CD8-positive, alpha-beta memory T cell (primary cell): ENCODE data around the gene ASTN2. TPM values are rescaled to one million over a fixed set of nuclear protein-coding genes. Genes with fewer than 3 reads are reported as not detected.

Experiments used
- CTCF ChIA-PET: fragments of 350-600 bp; sonication (Branson Sonifier 250); formaldehyde crosslinking; loops from one replicate; lab custom pipeline; 2021; ENCODE audit warnings: antibody characterized with exemption; lab: Charles Lee
- POLR2A ChIA-PET: fragments of 350-600 bp; sonication (Branson Sonifier 250); formaldehyde crosslinking; loops from one replicate; lab custom pipeline; 2021; ENCODE audit warnings: antibody characterized with exemption; lab: Charles Lee
- DNase-seq, 5 donors: peaks; one replicate each; pipeline versions ENCODE4 v3.0.0 to v3.0.0-alpha.2; 2020 to 2022; ENCODE audit warnings: mixed read lengths in 1 of 5
- H3K27ac ChIP-seq: one replicate; pipeline ENCODE4 v1.7.0; 2013; ENCODE audit warnings: low read depth, mild to moderate bottlenecking, low read length, moderate library complexity
- H3K27me3 ChIP-seq: 2 replicates; pipeline ENCODE4 v1.7.0; 2013; ENCODE audit warnings: low read length, mild to moderate bottlenecking; ENCODE audit not compliant: insufficient read depth, poor library complexity, severe bottlenecking
- H3K36me3 ChIP-seq: 2 replicates; pipeline ENCODE4 v1.7.0; 2013; ENCODE audit warnings: mild to moderate bottlenecking, low read length, moderate library complexity; ENCODE audit not compliant: insufficient read depth
- H3K4me1 ChIP-seq: 2 replicates; pipeline ENCODE4 v1.7.0; 2013; ENCODE audit warnings: mild to moderate bottlenecking, low read length, moderate library complexity; ENCODE audit not compliant: insufficient read depth
- H3K4me3 ChIP-seq: 2 replicates; pipeline ENCODE4 v1.7.0; 2013; ENCODE audit warnings: mild to moderate bottlenecking, low read length
- H3K9me3 ChIP-seq: 2 replicates; pipeline ENCODE4 v1.7.0; 2013; ENCODE audit warnings: mild to moderate bottlenecking, low read length
- H3K27ac Mint-ChIP-seq, 8 donors: one replicate each; pipeline ENCODE4 v1.8.0; 2020 to 2021; ENCODE audit warnings: mixed read lengths in 8 of 8, mild to moderate bottlenecking in 6 of 8, inconsistent platforms in 3 of 8, moderate library complexity in 3 of 8
- H3K27me3 Mint-ChIP-seq, 2 donors: one replicate each; pipeline ENCODE4 v1.8.0; 2020 to 2021; ENCODE audit warnings: mixed read lengths in 2 of 2, mild to moderate bottlenecking in 1 of 2, moderate library complexity in 1 of 2
- H3K36me3 Mint-ChIP-seq, 3 donors: one replicate each; pipeline ENCODE4 v1.8.0; 2020 to 2021; ENCODE audit warnings: mixed read lengths in 3 of 3, inconsistent platforms in 1 of 3, mild to moderate bottlenecking in 1 of 3
- H3K4me1 Mint-ChIP-seq, 3 donors: one replicate each; pipeline ENCODE4 v1.8.0; 2020 to 2021; ENCODE audit warnings: mixed read lengths in 3 of 3, inconsistent platforms in 1 of 3, mild to moderate bottlenecking in 1 of 3
- H3K4me3 Mint-ChIP-seq, 7 donors: one replicate each; pipeline ENCODE4 v1.8.0; 2020 to 2021; ENCODE audit warnings: mixed read lengths in 7 of 7, mild to moderate bottlenecking in 6 of 7, moderate library complexity in 4 of 7, inconsistent platforms in 2 of 7
- H3K9me3 Mint-ChIP-seq, 5 donors: one replicate each; pipeline ENCODE4 v1.8.0; 2020 to 2022; ENCODE audit warnings: mixed read lengths in 5 of 5, mild to moderate bottlenecking in 3 of 5, moderate library complexity in 2 of 5, inconsistent platforms in 1 of 5
- polyA plus RNA-seq: library from polyadenylated mRNA; unstranded; fragments of 300-500 nt; fragmentation: Illumina TruSeq; gene quantifications from one replicate; pipeline ENCODE4 v1.2.3, GENCODE V29; 2021
- total RNA-seq, 2 experiments: library from RNA; stranded (reverse); gene quantifications; one replicate each; pipeline ENCODE4 v1.2.3, GENCODE V29; 2021

Gene ASTN2
- total and polyA plus RNA-seq, 3 experiments from 2014 or later, result 4.1 to 4.8 (median 4.2) TPM

DNA sequence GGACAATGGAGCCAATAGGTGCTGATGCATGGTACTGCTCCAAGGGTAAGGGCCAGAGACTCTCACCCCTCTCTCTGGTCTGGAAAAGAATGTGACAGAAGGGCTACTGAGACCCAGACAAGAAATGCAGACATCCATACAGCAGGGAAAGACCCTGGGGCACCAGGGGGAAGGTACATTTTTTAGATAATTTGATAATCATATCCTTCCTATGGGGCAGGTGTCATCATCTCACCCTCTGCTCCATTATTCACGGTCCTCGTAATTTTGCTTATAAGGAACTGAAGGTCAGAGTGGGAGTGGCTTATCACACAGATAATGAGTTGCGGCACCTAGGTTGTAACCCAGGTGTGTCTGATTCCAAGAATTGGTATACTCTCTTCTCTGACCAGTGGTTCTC, 637.7 kb downstream of the ASTN2 start:
- DNase-seq, result no peak
- Histone ChIP-seq H3K4me3 (no peak overlapping the region), H3K4me1 (no peaks in the 10 kb centered on the region), H3K27ac (no peak overlapping the region), H3K9me3 (no peaks in the 10 kb centered on the region), H3K36me3 (no peaks in the 10 kb centered on the region), H3K27me3 (no peaks in the 10 kb centered on the region)
- Mint-ChIP-seq H3K4me3 (no peak overlapping the region), H3K27me3 (peaks cover 3 to 7% of the 10 kb centered on the region in 2 donors), H3K9me3 (peaks cover 0 to 12% (median 0%) of the 10 kb centered on the region in 5 donors), H3K4me1 (no peaks in the 10 kb centered on the region), H3K27ac (no peak overlapping the region), H3K36me3 (peaks cover 0 to 1% (median 0%) of the 10 kb centered on the region in 3 donors)
- ChIA-PET CTCF (no interaction called here), POLR2A (no interaction called here)

DNA sequence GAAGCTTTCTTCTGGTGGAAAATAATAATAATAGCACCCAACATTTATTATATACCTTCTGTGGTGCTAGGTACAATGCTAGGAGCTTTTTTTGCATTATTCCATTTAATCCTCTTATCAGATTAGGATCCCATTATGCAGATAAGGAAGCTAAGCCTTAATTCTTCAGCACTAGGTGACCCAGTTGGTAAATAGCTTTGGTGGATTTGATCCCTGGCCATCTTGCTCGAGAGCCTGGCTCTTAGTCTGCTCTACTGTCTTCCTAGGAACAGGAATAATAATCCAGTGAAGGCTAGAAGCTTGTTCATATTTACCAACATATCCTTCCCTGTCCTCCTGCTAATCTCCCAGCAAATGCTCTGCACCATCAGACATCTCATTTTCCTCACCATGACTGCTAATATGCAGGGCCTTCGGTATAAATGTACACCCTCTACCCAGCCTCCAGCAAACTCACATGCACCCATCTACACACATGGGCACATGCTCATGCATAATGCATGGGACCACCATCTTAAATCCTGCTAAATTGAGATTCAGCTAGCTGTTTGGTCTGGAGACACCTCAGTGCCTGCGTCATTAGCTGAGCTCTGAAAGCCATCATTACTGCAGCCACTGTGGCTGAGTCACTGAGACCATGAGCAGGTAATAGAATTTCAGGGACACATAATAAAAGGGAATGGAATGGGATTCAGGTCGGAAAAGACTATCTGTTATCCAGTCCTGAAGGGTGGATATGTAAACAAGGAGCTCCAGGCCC, 640.3 kb downstream of the ASTN2 start:
- H3K4me1 Mint-ChIP-seq, result no peaks in the 10 kb centered on the region
- POLR2A ChIA-PET, result no interaction called here
- H3K27ac Mint-ChIP-seq, result peak overlapping the region in 1 of 8 donors; percentile 39
- CTCF ChIA-PET, result no interaction called here
- H3K4me3 Mint-ChIP-seq, result no peak overlapping the region
- H3K36me3 Mint-ChIP-seq, result no peaks in the 10 kb centered on the region
- H3K36me3 ChIP-seq, result no peaks in the 10 kb centered on the region
- H3K27ac ChIP-seq, result no peak overlapping the region
- H3K27me3 Mint-ChIP-seq, result peaks cover 0 to 7% of the 10 kb centered on the region in 2 donors
- H3K27me3 ChIP-seq, result no peaks in the 10 kb centered on the region
- DNase-seq, result no peak
- no peaks in the 10 kb centered on the region for H3K9me3 ChIP-seq
- no peak overlapping the region for H3K4me3 ChIP-seq
- no peaks in the 10 kb centered on the region for H3K4me1 ChIP-seq
- peaks cover 0 to 8% (median 0%) of the 10 kb centered on the region in 5 donors for H3K9me3 Mint-ChIP-seq

DNA sequence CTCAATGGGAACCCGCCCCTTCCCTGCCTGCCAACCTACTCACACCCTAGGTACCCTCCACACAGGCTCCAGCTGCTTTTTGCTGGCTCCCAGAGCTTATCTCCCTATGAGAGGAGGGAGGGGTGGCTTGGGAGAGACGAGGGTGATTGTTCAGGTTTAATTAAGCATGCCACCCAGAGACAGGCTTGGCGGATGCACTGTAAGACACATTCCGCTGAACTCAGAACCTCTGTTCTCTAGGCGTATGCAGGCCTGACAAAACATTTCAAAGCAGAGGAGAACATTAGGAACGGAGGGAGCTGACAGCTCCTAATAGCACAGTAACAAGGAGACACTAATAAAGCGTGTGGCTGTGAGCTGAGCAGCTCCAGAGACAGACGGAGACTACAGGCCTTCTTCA, 647.6 kb downstream of the ASTN2 start:
- H3K36me3 Mint-ChIP-seq, result no peaks in the 10 kb centered on the region
- CTCF ChIA-PET, result no interaction called here
- H3K9me3 ChIP-seq, result no peaks in the 10 kb centered on the region
- no peaks in the 10 kb centered on the region for H3K4me1 Mint-ChIP-seq
- no peak overlapping the region for H3K4me3 ChIP-seq
- no peaks in the 10 kb centered on the region for H3K27me3 Mint-ChIP-seq
- POLR2A ChIA-PET, result no interaction called here
- no peaks in the 10 kb centered on the region for H3K27me3 ChIP-seq
- peaks cover 0 to 1% (median 0%) of the 10 kb centered on the region in 5 donors for H3K9me3 Mint-ChIP-seq
- H3K27ac Mint-ChIP-seq, result no peak overlapping the region
- no peak overlapping the region for H3K4me3 Mint-ChIP-seq
- H3K4me1 ChIP-seq, result no peaks in the 10 kb centered on the region
- no peak for DNase-seq
- no peaks in the 10 kb centered on the region for H3K36me3 ChIP-seq
- H3K27ac ChIP-seq, result no peak overlapping the region

DNA sequence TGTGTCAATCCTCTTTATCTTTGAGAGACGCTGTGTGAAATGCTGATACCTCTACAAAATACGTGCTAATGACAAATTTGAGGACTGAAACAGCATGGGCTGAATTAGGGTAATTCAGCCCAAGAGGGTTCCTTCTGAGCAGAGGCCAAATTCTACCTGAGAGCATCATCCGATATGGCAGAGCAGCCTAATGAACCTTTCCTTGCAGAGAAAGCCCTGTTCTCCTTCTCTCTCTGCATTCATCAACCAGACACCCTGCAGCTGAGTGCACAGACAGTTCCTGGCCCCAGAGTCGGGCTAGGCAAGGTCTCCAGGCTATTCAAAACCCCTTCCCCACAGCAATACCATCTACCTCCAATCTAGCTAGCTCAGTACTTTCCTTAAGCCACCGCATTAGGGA, 649.8 kb downstream of the ASTN2 start:
- no peak overlapping the region for H3K4me3 Mint-ChIP-seq
- peaks cover 0 to 1% of the 10 kb centered on the region in 2 donors for H3K27me3 Mint-ChIP-seq
- H3K27me3 ChIP-seq, result no peaks in the 10 kb centered on the region
- no peaks in the 10 kb centered on the region for H3K4me1 ChIP-seq
- POLR2A ChIA-PET, result no interaction called here
- CTCF ChIA-PET, result no interaction called here
- no peak for DNase-seq
- H3K27ac ChIP-seq, result no peak overlapping the region
- no peak overlapping the region for H3K4me3 ChIP-seq
- no peak overlapping the region for H3K27ac Mint-ChIP-seq
- no peaks in the 10 kb centered on the region for H3K36me3 Mint-ChIP-seq
- no peaks in the 10 kb centered on the region for H3K4me1 Mint-ChIP-seq
- no peaks in the 10 kb centered on the region for H3K9me3 Mint-ChIP-seq
- H3K9me3 ChIP-seq, result no peaks in the 10 kb centered on the region
- no peaks in the 10 kb centered on the region for H3K36me3 ChIP-seq

DNA sequence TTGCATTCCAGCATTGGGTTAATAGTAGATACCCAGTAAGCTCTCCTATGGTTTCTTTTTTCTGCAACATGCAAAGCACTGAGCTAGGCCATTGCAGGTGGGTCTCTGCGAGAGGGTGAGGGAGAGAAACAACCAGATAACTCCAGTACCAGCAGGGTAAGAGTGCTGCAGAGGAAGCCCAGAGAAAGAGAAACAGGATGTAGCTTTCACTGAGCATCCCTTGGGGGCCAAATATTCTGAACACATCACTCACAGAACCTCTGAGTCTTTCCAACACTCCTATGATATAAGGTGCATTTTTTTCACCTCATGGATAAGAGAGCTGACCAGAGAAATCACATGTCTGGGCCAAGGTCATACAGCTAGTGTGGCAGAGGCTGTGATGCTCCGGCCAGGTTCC, 651.1 kb downstream of the ASTN2 start:
- no peaks in the 10 kb centered on the region for H3K36me3 ChIP-seq
- H3K4me3 Mint-ChIP-seq, result no peak overlapping the region
- H3K27me3 ChIP-seq, result no peaks in the 10 kb centered on the region
- no peaks in the 10 kb centered on the region for H3K36me3 Mint-ChIP-seq
- H3K4me1 Mint-ChIP-seq, result no peaks in the 10 kb centered on the region
- CTCF ChIA-PET, result no interaction called here
- H3K9me3 Mint-ChIP-seq, result no peaks in the 10 kb centered on the region
- H3K4me1 ChIP-seq, result no peaks in the 10 kb centered on the region
- no peaks in the 10 kb centered on the region for H3K9me3 ChIP-seq
- H3K27ac ChIP-seq, result no peak overlapping the region
- POLR2A ChIA-PET, result no interaction called here
- H3K27ac Mint-ChIP-seq, result no peak overlapping the region
- no peak for DNase-seq
- H3K27me3 Mint-ChIP-seq, result peaks cover 0 to 1% of the 10 kb centered on the region in 2 donors
- no peak overlapping the region for H3K4me3 ChIP-seq

DNA sequence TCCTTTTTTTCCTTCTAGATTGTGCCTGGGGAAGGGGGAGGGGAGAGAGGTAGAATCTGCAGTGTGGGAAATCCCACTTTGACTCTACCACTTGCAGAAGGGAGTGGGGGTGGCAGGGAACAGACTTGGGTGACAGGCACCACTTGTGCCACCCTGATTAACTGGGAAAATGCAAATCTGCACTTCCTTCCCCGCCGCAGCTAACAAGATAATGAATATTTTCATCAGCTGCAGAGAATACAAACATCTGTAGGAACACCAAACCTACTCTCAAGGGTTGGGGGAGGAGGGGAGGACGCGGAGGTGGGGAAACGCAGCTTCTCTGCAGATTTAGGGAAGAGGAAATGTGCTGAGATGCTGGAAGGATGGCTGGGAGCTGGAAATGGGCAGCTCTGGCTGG, 654.2 kb downstream of the ASTN2 start:
- no peaks in the 10 kb centered on the region for H3K4me1 Mint-ChIP-seq
- Histone ChIP-seq H3K27me3 (no peaks in the 10 kb centered on the region), H3K9me3 (no peaks in the 10 kb centered on the region), H3K36me3 (no peaks in the 10 kb centered on the region), H3K27ac (no peak overlapping the region), H3K4me1 (no peaks in the 10 kb centered on the region), H3K4me3 (no peak overlapping the region)
- H3K27ac Mint-ChIP-seq, result peak overlapping the region in 1 of 8 donors; percentile 31
- POLR2A ChIA-PET, result no interaction called here
- DNase-seq, result no peak
- no peak overlapping the region for H3K4me3 Mint-ChIP-seq
- peaks cover 0 to 2% (median 0%) of the 10 kb centered on the region in 3 donors for H3K36me3 Mint-ChIP-seq
- CTCF ChIA-PET, result no interaction called here
- H3K27me3 Mint-ChIP-seq, result peaks cover 1% of the 10 kb centered on the region in 2 donors
- H3K9me3 Mint-ChIP-seq, result peaks cover 0 to 2% (median under 1%) of the 10 kb centered on the region in 5 donors

DNA sequence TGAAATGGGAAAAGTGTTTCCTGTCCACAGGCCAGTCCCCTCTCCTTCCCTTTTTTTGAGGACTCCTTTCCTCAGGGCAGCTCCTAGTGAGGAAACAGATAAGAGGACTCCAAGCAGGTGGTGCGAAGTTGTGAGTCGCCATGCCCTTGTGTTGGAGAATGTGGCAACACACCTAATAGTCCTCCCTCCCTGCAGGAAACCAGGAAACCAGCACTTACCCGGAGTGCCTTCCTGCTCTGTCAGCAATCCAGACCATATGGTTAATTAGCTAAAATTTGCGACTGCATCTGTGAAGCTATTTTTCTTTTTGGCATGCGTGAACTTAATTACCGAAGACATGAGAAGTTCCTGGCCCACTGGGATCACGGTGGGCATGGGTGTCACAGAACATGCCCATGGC, 657.8 kb downstream of the ASTN2 start:
- H3K36me3 ChIP-seq, result no peaks in the 10 kb centered on the region
- Mint-ChIP-seq H3K27ac (no peak overlapping the region), H3K27me3 (peaks cover 1 to 3% of the 10 kb centered on the region in 2 donors), H3K36me3 (peaks cover 0 to 2% (median 0%) of the 10 kb centered on the region in 3 donors), H3K9me3 (peaks cover 0 to 4% (median 3%) of the 10 kb centered on the region in 5 donors), H3K4me3 (no peak overlapping the region), H3K4me1 (no peaks in the 10 kb centered on the region)
- no peaks in the 10 kb centered on the region for H3K4me1 ChIP-seq
- no peak for DNase-seq
- no peaks in the 10 kb centered on the region for H3K27me3 ChIP-seq
- H3K4me3 ChIP-seq, result no peak overlapping the region
- ChIA-PET CTCF (no interaction called here), POLR2A (no interaction called here)
- H3K9me3 ChIP-seq, result no peaks in the 10 kb centered on the region
- no peak overlapping the region for H3K27ac ChIP-seq

DNA sequence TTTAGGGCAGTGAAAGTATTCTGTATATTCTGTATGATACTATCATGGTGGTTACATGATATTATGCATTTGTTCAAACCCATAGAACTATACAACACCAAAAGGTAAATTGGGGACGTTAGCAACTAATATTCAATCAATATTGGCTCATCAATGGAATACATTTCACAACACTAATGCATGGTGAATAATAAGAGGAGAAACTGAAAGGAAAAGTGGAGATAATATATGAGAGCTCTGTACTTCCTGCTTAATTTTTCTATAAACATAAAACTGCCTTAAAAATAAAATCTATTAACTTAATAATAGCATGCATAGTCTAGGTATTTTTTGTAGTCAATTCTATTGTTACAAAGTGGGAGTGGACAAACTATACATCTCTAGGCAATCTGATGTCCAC, 661.5 kb downstream of the ASTN2 start:
- H3K27ac ChIP-seq, result no peak overlapping the region
- H3K9me3 Mint-ChIP-seq, result peaks cover 0 to 4% (median 3%) of the 10 kb centered on the region in 5 donors
- peaks cover 0 to 2% (median 0%) of the 10 kb centered on the region in 3 donors for H3K36me3 Mint-ChIP-seq
- H3K4me1 ChIP-seq, result no peaks in the 10 kb centered on the region
- no peaks in the 10 kb centered on the region for H3K27me3 ChIP-seq
- POLR2A ChIA-PET, result no interaction called here
- peaks cover 0 to 11% of the 10 kb centered on the region in 2 donors for H3K27me3 Mint-ChIP-seq
- H3K4me3 Mint-ChIP-seq, result no peak overlapping the region
- H3K4me3 ChIP-seq, result no peak overlapping the region
- H3K9me3 ChIP-seq, result no peaks in the 10 kb centered on the region
- DNase-seq, result no peak
- CTCF ChIA-PET, result no interaction called here
- no peak overlapping the region for H3K27ac Mint-ChIP-seq
- H3K36me3 ChIP-seq, result no peaks in the 10 kb centered on the region
- no peaks in the 10 kb centered on the region for H3K4me1 Mint-ChIP-seq
